ENCODE measurements around the gene DCAF8L1. TPM values are rescaled to one million over a fixed set of nuclear protein-coding genes. Genes with fewer than 3 reads are reported as not detected.

DCAF8L1 gene
- total and polyA plus RNA-seq, 2 donors from 2014 or later = not detected

DNA sequence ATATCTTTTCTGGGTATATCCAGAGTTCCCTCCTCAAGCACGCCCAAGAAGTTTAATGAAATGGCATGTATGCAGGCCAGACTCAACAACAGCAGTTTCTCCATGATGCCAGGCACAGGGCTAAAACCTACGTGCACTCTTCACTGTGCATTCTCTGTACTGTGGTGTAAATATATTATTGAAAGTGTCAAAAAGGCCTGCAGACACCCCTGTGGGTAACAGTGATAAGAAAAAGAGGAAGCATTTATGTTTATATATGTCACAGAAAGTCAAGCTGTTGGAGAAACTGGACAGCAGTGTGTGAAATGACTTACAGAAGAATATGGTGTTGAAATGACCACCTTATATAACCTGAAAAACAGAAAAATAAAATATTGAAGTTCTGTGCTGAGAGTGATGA lies 29.6 kb upstream of the DCAF8L1 start:
- no peak overlapping the region for H3K9ac ChIP-seq (ENCODE audit: low read length in 3 of 3)
- intact Hi-C loops (cut with DNase I) = no loop called here
- H3K27me3 ChIP-seq (ENCODE audit: control insufficient read depth, insufficient read depth, low read length) = no peaks in the 10 kb centered on the region
- TF ChIP-seq, protein P1, sequence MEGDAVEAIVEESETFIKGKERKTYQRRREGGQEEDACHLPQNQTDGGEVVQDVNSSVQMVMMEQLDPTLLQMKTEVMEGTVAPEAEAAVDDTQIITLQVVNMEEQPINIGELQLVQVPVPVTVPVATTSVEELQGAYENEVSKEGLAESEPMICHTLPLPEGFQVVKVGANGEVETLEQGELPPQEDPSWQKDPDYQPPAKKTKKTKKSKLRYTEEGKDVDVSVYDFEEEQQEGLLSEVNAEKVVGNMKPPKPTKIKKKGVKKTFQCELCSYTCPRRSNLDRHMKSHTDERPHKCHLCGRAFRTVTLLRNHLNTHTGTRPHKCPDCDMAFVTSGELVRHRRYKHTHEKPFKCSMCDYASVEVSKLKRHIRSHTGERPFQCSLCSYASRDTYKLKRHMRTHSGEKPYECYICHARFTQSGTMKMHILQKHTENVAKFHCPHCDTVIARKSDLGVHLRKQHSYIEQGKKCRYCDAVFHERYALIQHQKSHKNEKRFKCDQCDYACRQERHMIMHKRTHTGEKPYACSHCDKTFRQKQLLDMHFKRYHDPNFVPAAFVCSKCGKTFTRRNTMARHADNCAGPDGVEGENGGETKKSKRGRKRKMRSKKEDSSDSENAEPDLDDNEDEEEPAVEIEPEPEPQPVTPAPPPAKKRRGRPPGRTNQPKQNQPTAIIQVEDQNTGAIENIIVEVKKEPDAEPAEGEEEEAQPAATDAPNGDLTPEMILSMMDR (IDR thresholded peaks at IDR 0.05; ENCODE audit: borderline replicate concordance, extremely low read depth, insufficient read depth) = no peak
- no peaks in the 10 kb centered on the region for H3K36me3 ChIP-seq (ENCODE audit: control insufficient read depth in 2 of 3, insufficient read depth in 3 of 3, low read length in 3 of 3)
- H3K9me3 ChIP-seq (ENCODE audit: control insufficient read depth in 2 of 3, insufficient read depth in 1 of 3, low read length in 3 of 3) = no peaks in the 10 kb centered on the region
- no peaks in the 10 kb centered on the region for H3K4me1 ChIP-seq (ENCODE audit: control insufficient read depth in 2 of 3, insufficient read depth in 2 of 3, low read depth in 1 of 3, low read length in 3 of 3)
- no peak overlapping the region for H3K4me3 ChIP-seq (ENCODE audit: low read length in 3 of 3)
- DNase-seq (no peak), FAIRE-seq (no peak)
- H3K27ac ChIP-seq (ENCODE audit: low read depth in 2 of 2, low read length in 2 of 2) = no peak overlapping the region

DNA sequence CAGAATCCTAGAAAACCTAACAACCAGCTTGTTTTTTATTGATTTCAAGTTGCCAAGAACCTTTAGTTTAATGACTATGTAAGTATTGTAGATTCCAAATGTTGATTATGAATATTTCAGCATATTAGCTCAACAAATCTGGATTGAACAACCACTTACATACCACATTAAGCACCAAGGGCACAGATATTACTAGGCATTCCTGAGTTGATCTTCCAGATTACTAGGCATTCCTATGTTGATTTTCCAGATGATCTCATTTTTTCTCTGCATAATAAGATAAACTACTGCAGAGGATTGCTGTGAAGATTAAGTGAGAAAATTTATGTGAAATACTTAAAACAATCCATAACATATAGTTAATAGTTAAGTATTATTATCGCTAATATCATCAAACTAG lies 17.4 kb upstream of the DCAF8L1 start:
- no peak overlapping the region for H3K9ac ChIP-seq (ENCODE audit: low read length in 3 of 3)
- H3K4me1 ChIP-seq (ENCODE audit: control insufficient read depth in 2 of 3, insufficient read depth in 2 of 3, low read depth in 1 of 3, low read length in 3 of 3) = no peaks in the 10 kb centered on the region
- H3K27ac ChIP-seq (ENCODE audit: low read depth in 2 of 2, low read length in 2 of 2) = no peak overlapping the region
- FAIRE-seq (no peak), DNase-seq (no peak)
- H3K4me3 ChIP-seq (ENCODE audit: low read length in 3 of 3) = no peak overlapping the region
- no peaks in the 10 kb centered on the region for H3K9me3 ChIP-seq (ENCODE audit: control insufficient read depth in 2 of 3, insufficient read depth in 1 of 3, low read length in 3 of 3)
- H3K27me3 ChIP-seq (ENCODE audit: control insufficient read depth, insufficient read depth, low read length) = no peaks in the 10 kb centered on the region
- TF ChIP-seq, protein P1 (IDR thresholded peaks at IDR 0.05; ENCODE audit: borderline replicate concordance, extremely low read depth, insufficient read depth) = no peak
- no peaks in the 10 kb centered on the region for H3K36me3 ChIP-seq (ENCODE audit: control insufficient read depth in 2 of 3, insufficient read depth in 3 of 3, low read length in 3 of 3)
- intact Hi-C loops (cut with DNase I) = no loop called here

DNA sequence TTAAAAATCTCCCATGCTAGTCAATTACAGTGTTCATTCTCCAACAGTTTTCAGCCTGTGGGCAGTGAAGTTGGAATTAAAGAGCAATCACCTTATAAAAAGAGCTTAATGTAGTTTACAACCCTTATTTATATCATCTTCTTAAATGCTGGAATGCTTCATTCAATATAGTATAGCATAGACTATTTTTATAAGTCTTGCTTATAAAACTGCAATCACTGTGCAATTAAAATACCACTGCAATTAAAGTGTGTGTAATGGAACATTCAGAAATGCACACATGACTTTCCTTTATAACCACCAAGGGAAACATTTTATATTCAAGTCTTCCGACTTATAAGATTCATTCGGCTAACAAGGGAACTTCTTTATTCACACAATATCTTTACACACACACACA lies 16.4 kb upstream of the DCAF8L1 start:
- Histone ChIP-seq H3K4me1 (ENCODE audit: control insufficient read depth in 2 of 3, insufficient read depth in 2 of 3, low read depth in 1 of 3, low read length in 3 of 3) (no peaks in the 10 kb centered on the region), H3K9me3 (ENCODE audit: control insufficient read depth in 2 of 3, insufficient read depth in 1 of 3, low read length in 3 of 3) (no peaks in the 10 kb centered on the region), H3K4me3 (ENCODE audit: low read length in 3 of 3) (no peak overlapping the region), H3K36me3 (ENCODE audit: control insufficient read depth in 2 of 3, insufficient read depth in 3 of 3, low read length in 3 of 3) (no peaks in the 10 kb centered on the region), H3K27ac (ENCODE audit: low read depth in 2 of 2, low read length in 2 of 2) (no peak overlapping the region), H3K9ac (ENCODE audit: low read length in 3 of 3) (no peak overlapping the region), H3K27me3 (ENCODE audit: control insufficient read depth, insufficient read depth, low read length) (no peaks in the 10 kb centered on the region)
- TF ChIP-seq, protein P1 (IDR thresholded peaks at IDR 0.05; ENCODE audit: borderline replicate concordance, extremely low read depth, insufficient read depth) = no peak
- intact Hi-C loops (cut with DNase I) = no loop called here
- FAIRE-seq = no peak
- DNase-seq = no peak

DNA sequence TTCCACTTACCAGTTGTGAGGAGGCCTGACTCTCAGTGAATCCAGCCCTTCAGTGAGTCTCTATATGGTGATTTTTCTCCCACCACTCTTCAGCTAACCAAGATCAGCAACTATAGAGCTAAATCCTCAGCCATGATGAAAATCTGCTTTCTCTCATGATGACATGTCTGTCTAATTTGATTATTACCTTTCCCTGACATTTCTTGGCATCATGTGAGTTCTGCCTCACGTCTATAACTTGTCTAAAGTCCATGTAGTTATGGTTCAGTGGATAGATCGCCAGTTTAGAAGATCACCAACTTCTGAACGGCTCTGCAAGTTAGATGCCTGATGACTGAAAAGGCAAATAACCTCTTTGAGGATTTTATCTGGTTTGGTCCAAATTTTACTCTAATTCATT lies 14.9 kb upstream of the DCAF8L1 start:
- Histone ChIP-seq H3K36me3 (ENCODE audit: control insufficient read depth in 2 of 3, insufficient read depth in 3 of 3, low read length in 3 of 3) (no peaks in the 10 kb centered on the region), H3K4me3 (ENCODE audit: low read length in 3 of 3) (no peak overlapping the region), H3K9ac (ENCODE audit: low read length in 3 of 3) (no peak overlapping the region), H3K4me1 (ENCODE audit: control insufficient read depth in 2 of 3, insufficient read depth in 2 of 3, low read depth in 1 of 3, low read length in 3 of 3) (no peaks in the 10 kb centered on the region), H3K9me3 (ENCODE audit: control insufficient read depth in 2 of 3, insufficient read depth in 1 of 3, low read length in 3 of 3) (no peaks in the 10 kb centered on the region), H3K27ac (ENCODE audit: low read depth in 2 of 2, low read length in 2 of 2) (no peak overlapping the region), H3K27me3 (ENCODE audit: control insufficient read depth, insufficient read depth, low read length) (no peaks in the 10 kb centered on the region)
- DNase-seq (no peak), FAIRE-seq (no peak)
- intact Hi-C loops (cut with DNase I) = no loop called here
- TF ChIP-seq, protein P1 (IDR thresholded peaks at IDR 0.05; ENCODE audit: borderline replicate concordance, extremely low read depth, insufficient read depth) = no peak
